RWPE2 (cell line): ENCODE measurements around the gene TUBB3.
A peak's percentile ranks its signal among the peaks of the same experiment; 100 is the strongest.
"Not testable (repeated sequence)": the region's sequence is repeated elsewhere in the genome, so short reads cannot be mapped to it uniquely, and the experiment has no call there.

Source experiments
- ATAC-seq: fragments of 200-7000 bp; cut with Tn5 transposase; 3 replicates; pipeline ENCODE4 v1.9.1; 2021; ENCODE audit warnings: low read depth
- DNase-seq: peaks from one replicate; pipeline ENCODE4 v3.0.0-alpha.2; 2020; ENCODE audit warnings: low spot score
- H3K27ac ChIP-seq: fragments of 450-650 bp; 2 replicates; pipeline ENCODE4 v1.5.1; 2017; ENCODE audit warnings: mild to moderate bottlenecking; ENCODE audit not compliant: poor library complexity, severe bottlenecking
- H3K27me3 ChIP-seq: fragments of 250-450 bp; sonication (Bioruptor Pico); 2 replicates; pipeline ENCODE4 v1.5.1; 2021; ENCODE audit warnings: mild to moderate bottlenecking, moderate library complexity; ENCODE audit not compliant: insufficient read depth, poor library complexity, severe bottlenecking
- H3K36me3 ChIP-seq: fragments of 250-450 bp; sonication (Bioruptor Pico); 2 replicates; pipeline ENCODE4 v1.5.1; 2020; ENCODE audit warnings: low read depth, mild to moderate bottlenecking, moderate library complexity
- H3K4me1 ChIP-seq: fragments of 250-450 bp; sonication (Bioruptor Pico); 2 replicates; pipeline ENCODE4 v1.5.1; 2021; ENCODE audit warnings: mild to moderate bottlenecking, moderate library complexity; ENCODE audit not compliant: insufficient read depth, poor library complexity, severe bottlenecking
- H3K4me3 ChIP-seq: fragments of 250-450 bp; sonication (Bioruptor Pico); 2 replicates; pipeline ENCODE4 v1.5.1; 2021; ENCODE audit warnings: mild to moderate bottlenecking, moderate library complexity; ENCODE audit not compliant: severe bottlenecking
- H3K9me3 ChIP-seq: fragments of 250-450 bp; sonication (Bioruptor Pico); 2 replicates; pipeline ENCODE4 v1.5.1; 2021; ENCODE audit warnings: mild to moderate bottlenecking, moderate library complexity; ENCODE audit not compliant: severe bottlenecking
- TF ChIP-seq, protein P1 (sequence below): fragments of 450-650 bp; IDR thresholded peaks from one replicate; pipeline ENCODE4 v1.5.1; 2017; ENCODE audit warnings: mild to moderate bottlenecking, moderate library complexity; ENCODE audit not compliant: poor library complexity, severe bottlenecking

The TUBB3 gene

DNA sequence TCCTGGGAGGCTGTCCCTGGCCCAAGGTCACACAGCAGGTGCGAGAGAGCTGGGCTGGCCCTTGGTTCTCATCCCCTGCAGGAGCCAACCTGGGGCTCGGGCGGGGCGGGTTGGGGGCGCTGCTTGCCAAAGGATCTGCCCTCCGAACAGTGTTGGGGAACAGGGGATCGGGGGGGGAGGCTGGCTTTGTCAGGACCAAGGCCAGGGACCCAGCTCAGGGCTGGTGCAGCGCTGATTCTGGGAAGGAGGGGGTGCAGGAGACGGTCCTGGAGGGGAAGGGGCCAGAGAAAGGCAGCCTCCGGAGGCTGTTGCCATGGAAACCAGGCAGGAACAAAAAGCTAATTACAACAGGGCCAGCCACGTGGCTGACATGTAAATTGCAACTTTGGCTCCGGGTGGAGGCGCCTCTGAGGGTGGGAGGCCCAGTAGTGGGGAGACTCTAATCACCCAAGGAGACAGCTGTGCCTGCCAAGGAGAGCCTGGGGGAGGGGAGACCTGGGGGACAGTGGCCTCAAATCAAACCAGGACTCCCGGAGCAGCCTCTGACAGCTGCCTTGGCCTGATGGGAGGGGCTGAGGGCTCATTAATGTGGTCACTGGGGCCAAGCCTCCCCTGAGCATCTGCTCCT is 1.3 kb downstream of the TUBB3 start:
- ATAC-seq, result no peak
- Histone ChIP-seq H3K4me3 (peak overlapping the region; percentile 58), H3K27ac (no peak overlapping the region), H3K4me1 (peaks cover 10% of the 10 kb centered on the region), H3K27me3 (no peaks in the 10 kb centered on the region), H3K36me3 (0 out of 2 replicates have a peak, but pooled peaks cover 2% of the 10 kb centered on the region), H3K9me3 (no peaks in the 10 kb centered on the region)
- TF ChIP-seq, protein P1, sequence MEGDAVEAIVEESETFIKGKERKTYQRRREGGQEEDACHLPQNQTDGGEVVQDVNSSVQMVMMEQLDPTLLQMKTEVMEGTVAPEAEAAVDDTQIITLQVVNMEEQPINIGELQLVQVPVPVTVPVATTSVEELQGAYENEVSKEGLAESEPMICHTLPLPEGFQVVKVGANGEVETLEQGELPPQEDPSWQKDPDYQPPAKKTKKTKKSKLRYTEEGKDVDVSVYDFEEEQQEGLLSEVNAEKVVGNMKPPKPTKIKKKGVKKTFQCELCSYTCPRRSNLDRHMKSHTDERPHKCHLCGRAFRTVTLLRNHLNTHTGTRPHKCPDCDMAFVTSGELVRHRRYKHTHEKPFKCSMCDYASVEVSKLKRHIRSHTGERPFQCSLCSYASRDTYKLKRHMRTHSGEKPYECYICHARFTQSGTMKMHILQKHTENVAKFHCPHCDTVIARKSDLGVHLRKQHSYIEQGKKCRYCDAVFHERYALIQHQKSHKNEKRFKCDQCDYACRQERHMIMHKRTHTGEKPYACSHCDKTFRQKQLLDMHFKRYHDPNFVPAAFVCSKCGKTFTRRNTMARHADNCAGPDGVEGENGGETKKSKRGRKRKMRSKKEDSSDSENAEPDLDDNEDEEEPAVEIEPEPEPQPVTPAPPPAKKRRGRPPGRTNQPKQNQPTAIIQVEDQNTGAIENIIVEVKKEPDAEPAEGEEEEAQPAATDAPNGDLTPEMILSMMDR, result no peak
- peak; percentile 58 for DNase-seq

DNA sequence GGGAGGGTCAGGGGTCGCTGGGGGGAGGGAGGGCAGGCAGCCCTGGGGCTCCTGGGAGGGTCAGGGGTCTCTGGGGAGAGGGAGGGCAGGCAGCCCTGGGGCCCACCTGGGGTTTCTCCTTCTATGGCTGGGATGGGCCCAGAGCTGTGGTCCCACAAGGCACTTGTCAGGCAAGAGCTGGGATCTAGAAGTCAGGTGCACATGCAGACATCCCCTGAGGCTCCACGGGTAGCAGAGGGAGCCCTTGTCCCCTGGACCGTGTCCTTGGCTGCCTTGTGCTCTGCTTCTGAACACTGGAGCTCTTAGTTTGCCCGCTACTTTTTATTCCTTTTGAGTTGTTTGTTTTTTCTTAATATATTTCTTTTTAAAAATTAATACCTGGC is 1.8 kb downstream of the TUBB3 start:
- ATAC-seq, result no peak
- Histone ChIP-seq H3K27me3 (no peaks in the 10 kb centered on the region), H3K36me3 (peaks cover 3% of the 10 kb centered on the region; the same call in 1 of the 2 replicates), H3K4me3 (no peak overlapping the region), H3K27ac (no peak overlapping the region), H3K9me3 (no peaks in the 10 kb centered on the region), H3K4me1 (peaks cover 10% of the 10 kb centered on the region)
- TF ChIP-seq, protein P1, result no peak
- no peak for DNase-seq

DNA sequence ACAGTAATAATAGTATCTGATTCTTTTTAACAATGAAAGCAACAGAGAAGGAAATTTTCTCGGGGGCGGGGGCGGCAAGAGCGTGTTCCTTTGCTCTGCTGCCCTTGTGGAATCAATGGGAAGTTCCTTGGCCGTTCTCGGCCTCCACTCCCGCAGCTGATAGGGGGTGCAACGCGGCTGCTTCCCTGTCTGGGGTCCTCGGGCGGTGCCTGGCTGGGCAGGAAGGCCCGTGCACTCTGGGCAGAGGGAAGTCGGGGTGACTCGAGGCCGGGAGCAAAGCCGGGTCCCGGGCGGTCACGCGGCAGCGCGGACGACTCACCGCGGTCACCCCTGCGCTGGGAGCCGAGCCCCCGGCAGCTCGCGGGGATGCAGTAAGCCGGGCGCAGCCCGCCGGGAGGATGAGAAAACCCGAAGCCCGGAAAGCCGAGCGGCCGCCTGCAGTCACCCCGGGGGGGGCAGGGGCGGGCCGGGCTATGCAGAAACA is 2.5 kb downstream of the TUBB3 start:
- peak; percentile 0; the same call in 1 of the 3 replicates for ATAC-seq
- H3K4me3 ChIP-seq, result peak overlapping the region; percentile 33

DNA sequence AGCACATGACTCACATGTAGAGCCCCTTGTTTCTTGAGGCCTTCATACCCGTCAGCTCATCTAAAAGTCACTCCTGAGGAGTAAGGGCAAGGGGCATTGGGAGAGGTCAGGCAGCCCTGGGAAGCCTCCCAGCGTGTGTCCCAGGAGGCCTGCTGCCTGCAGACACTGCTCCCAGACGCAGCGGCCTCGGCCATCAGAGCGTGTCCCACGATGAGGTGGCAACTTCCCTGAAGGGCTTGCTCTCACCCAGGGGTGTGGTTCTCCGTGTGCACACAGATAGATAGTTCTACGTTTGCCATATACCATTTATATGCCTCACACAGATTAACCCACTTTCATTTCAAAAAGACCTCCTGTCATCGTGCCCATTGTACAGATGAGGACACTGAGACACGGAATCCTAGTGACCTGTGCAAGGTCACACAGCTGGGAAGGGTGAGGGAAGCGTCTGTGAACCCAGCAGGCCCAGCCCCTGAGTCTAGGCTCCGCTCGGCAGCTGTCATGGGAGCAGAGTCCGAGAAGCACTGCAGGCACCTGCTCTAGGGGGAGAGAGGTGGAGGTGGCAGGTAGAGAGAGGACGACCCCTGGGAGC is 8.3 kb downstream of the TUBB3 start:
- TF ChIP-seq, protein P1, result no peak
- Histone ChIP-seq H3K4me3 (no peak overlapping the region), H3K36me3 (peaks cover 26% of the 10 kb centered on the region), H3K27me3 (no peaks in the 10 kb centered on the region), H3K27ac (no peak overlapping the region), H3K4me1 (no peaks in the 10 kb centered on the region), H3K9me3 (no peaks in the 10 kb centered on the region)
- ATAC-seq (no peak), DNase-seq (no peak)

More for the DNA sequence above, 2.5 kb downstream of the TUBB3 start:
- no peak overlapping the region for H3K27ac ChIP-seq
- no peak for DNase-seq
- no peaks in the 10 kb centered on the region for H3K9me3 ChIP-seq
- peaks cover 9% of the 10 kb centered on the region; the same call in 1 of the 2 replicates for H3K36me3 ChIP-seq
- no peaks in the 10 kb centered on the region for H3K27me3 ChIP-seq
- peaks cover 10% of the 10 kb centered on the region for H3K4me1 ChIP-seq
- TF ChIP-seq, protein P1, result no peak

DNA sequence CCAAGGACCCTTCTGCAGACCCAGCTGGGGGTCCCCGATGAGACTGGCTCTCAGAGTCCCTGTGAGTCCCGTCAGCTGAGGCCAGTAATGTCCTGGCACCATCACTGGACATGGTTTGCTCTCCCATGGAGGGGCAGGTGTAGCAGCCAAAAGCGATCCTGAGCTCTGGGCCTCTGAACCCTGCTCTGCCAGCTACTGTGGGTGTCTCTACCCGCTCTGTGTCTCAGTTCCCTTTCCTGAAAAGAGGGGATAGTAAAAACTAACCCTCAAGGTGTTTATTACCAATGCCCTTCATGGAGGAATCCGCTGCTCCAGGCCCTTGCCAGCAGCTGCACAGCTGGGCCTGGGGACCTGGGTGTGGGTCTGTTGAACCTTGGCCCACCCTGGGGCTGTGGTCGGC is 8.8 kb downstream of the TUBB3 start:
- Histone ChIP-seq H3K4me1 (no peaks in the 10 kb centered on the region), H3K27me3 (no peaks in the 10 kb centered on the region), H3K27ac (no peak overlapping the region), H3K36me3 (peaks cover 26% of the 10 kb centered on the region), H3K4me3 (no peak overlapping the region), H3K9me3 (no peaks in the 10 kb centered on the region)
- TF ChIP-seq, protein P1, result no peak
- no peak for ATAC-seq
- DNase-seq, result no peak

DNA sequence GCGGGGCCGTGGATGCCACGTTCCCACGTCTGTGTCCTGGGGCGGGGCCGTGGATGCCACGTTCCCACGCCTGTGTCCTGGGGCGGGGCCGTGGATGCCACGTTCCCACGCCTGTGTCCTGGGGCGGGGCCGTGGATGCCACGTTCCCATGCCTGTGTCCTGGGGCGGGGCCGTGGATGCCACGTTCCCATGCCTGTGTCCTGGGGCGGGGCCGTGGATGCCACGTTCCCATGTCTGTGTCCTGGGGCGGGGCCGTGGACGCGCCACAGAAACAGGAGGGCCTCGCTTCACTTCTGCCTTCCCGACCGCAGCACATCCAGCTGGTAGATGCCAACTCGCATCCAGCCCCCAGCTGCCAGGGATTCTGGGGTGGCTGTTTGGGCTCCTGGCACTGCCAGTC is 10.9 kb downstream of the TUBB3 start:
- not testable (repeated sequence) for H3K4me1 ChIP-seq, H3K4me3 ChIP-seq, H3K9me3 ChIP-seq, DNase-seq, H3K27ac ChIP-seq, ATAC-seq, H3K27me3 ChIP-seq
- peaks cover 24% of the 10 kb centered on the region for H3K36me3 ChIP-seq
